ENCODE results near the gene LHPP.

- TF ChIP-seq, protein P1, sequence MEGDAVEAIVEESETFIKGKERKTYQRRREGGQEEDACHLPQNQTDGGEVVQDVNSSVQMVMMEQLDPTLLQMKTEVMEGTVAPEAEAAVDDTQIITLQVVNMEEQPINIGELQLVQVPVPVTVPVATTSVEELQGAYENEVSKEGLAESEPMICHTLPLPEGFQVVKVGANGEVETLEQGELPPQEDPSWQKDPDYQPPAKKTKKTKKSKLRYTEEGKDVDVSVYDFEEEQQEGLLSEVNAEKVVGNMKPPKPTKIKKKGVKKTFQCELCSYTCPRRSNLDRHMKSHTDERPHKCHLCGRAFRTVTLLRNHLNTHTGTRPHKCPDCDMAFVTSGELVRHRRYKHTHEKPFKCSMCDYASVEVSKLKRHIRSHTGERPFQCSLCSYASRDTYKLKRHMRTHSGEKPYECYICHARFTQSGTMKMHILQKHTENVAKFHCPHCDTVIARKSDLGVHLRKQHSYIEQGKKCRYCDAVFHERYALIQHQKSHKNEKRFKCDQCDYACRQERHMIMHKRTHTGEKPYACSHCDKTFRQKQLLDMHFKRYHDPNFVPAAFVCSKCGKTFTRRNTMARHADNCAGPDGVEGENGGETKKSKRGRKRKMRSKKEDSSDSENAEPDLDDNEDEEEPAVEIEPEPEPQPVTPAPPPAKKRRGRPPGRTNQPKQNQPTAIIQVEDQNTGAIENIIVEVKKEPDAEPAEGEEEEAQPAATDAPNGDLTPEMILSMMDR (IDR thresholded peaks at IDR 0.05): no peak
- TF ChIP-seq POLR2A (IDR thresholded peaks at IDR 0.05): no peak
- no peak for TF ChIP-seq EP300 (IDR thresholded peaks at IDR 0.05)
These were observed 12.9 kb upstream of the LHPP start for GRCh38 chr10:124448696-124449169.
